ENCODE data around the gene CFAP74.
A peak's percentile ranks its signal among the peaks of the same experiment; 100 is the strongest.

- no peak for TF ChIP-seq CTCF (optimal IDR thresholded peaks at IDR 0.05 in 1 of 3, IDR thresholded peaks at IDR 0.05 in 1 of 3, conservative IDR thresholded peaks at IDR 0.05 in 1 of 3; ENCODE audit: extremely low read depth in 1 of 3, insufficient read depth in 2 of 3, low read length in 3 of 3)
- peak; percentile 50 for TF ChIP-seq EZH2 (IDR thresholded peaks at IDR 0.05; ENCODE audit: low read length)
Observed at GRCh38 chr1:2018217-2019171, 14.9 kb upstream of the CFAP74 start.
